ENCODE data around the gene CDIP1.

GRCh38 chr16:4539716-4540284, 1.2 kb upstream of the CDIP1 start:
- no peak for TF ChIP-seq EP300 (IDR thresholded peaks at IDR 0.05)
- no peak for TF ChIP-seq POLR2AphosphoS5 (IDR thresholded peaks at IDR 0.05)

Measured in upper lobe of left lung (tissue), 4 donors.